Body of pancreas (tissue), 4 donors: Measurements from ENCODE around the gene EYS. TPM values are rescaled to one million over a fixed set of nuclear protein-coding genes. Genes with fewer than 3 reads are reported as not detected.
A peak's percentile ranks its signal among the peaks of the same experiment; 100 is the strongest.

Experiments used
- ATAC-seq: fragments of 150-250 bp; one replicate; pipeline ENCODE4 v1.9.1; 2016
- DNase-seq, 4 donors: peaks; one replicate each; pipeline ENCODE4 v3.0.0-alpha.2; 2019
- H3K27ac ChIP-seq, 4 donors: fragments of 200-600 bp; sonication (generic); 1 replicate in 3 of 4; 2 replicates in 1 of 4; pipeline versions ENCODE4 v1.5.1 to v1.6.1; 2016 to 2019; ENCODE audit warnings: mild to moderate bottlenecking in 1 of 4, mixed read lengths in 1 of 4, moderate library complexity in 1 of 4
- H3K27me3 ChIP-seq, 2 donors: fragments of 200-600 bp; sonication (generic); one replicate each; pipeline ENCODE4 v1.6.0; 2016; ENCODE audit warnings: mild to moderate bottlenecking in 1 of 2
- H3K36me3 ChIP-seq, 2 donors: fragments of 200-600 bp; sonication (generic); replicated peaks in 1 of 2; 2 replicates each; pipeline ENCODE4 v1.5.1; 2016; ENCODE audit warnings: low read depth in 2 of 2; ENCODE audit not compliant: insufficient read depth in 1 of 2
- H3K4me1 ChIP-seq: fragments of 200-600 bp; sonication (generic); one replicate; pipeline ENCODE4 v1.6.0; 2016
- H3K4me3 ChIP-seq, 2 donors: fragments of 200-600 bp; sonication (generic); 1 replicate in 1 of 2; 2 replicates in 1 of 2; pipeline ENCODE4 v1.5.1; 2016 to 2019
- H3K9me3 ChIP-seq, 3 donors: fragments of 200-600 bp; sonication (generic); 1 replicate in 2 of 3; 2 replicates in 1 of 3; pipeline ENCODE4 v1.5.1; 2016
- POLR2A ChIP-seq, 3 donors: fragments of 450-650 bp; IDR thresholded peaks; one replicate each; pipeline ENCODE4 v1.6.1; 2016; ENCODE audit warnings: antibody characterized with exemption in 3 of 3, mild to moderate bottlenecking in 2 of 3
- WGBS, 2 donors: methylation state at CpG; one replicate each; pipeline ENCODE4 v1.1.5; 2017; 5-methylcytosine and 5-hydroxymethylcytosine counted together
- intact Hi-C: fragments of 100-400 bp; cut with DNase I; formaldehyde crosslinking; loops from one replicate; pipeline ENCODE4 v1.15.1; 2023
- total RNA-seq, 2 donors: library from RNA; depleted of rRNA; stranded (reverse); fragments of >200 nt; gene quantifications; one replicate each; pipeline ENCODE4 v1.1.0, GENCODE V29; 2016
- TF ChIP-seq, protein P1 (sequence below), 7 experiments: fragments of 450-650 bp in 4 of 7; fragments of 200-600 bp in 3 of 7; sonication (generic) in 3 of 7; IDR thresholded peaks; one replicate each; pipeline ENCODE4 v1.5.1; 2016 to 2019; ENCODE audit warnings: antibody characterized with exemption in 7 of 7

EYS gene
- total RNA-seq, 2 donors from 2014 or later = 0.26 TPM; not detected in 1

DNA sequence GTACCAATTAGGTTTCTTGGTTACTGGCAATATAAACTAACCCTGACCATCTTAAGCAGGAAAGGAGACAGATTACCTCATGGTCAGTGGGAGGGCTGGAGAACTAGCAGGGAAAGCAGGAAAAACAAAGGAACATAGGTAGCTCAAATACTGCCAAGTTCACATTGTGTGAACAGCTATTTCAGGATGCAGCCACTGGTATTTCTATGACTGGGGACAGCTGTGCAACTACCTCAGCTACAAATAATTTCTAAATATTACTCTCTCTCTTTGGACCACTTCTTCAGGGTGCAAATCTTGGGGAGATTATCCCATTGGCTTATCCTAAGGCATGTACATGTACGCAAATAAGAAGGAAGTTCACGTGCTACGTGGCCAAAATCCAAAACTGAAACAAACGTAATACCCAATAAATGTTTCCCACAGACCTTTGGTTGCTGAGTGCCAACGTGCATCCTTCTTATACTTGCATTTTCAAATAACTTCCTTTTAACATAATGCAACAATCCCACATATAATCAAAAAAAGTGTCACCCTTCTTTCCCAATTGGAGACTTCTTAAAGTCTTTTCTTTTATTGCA, 1890.5 kb downstream of the EYS start:
- Histone ChIP-seq H3K36me3 (no peaks in the 10 kb centered on the region), H3K27me3 (no peaks in the 10 kb centered on the region), H3K4me1 (no peaks in the 10 kb centered on the region), H3K4me3 (no peak overlapping the region), H3K27ac (no peak overlapping the region), H3K9me3 (no peaks in the 10 kb centered on the region)
- DNase-seq (no peak), ATAC-seq (no peak)
- intact Hi-C loops = no loop called here
- 39 to 43% methylated on average over 5 of the region's 5 CpGs for WGBS, 2 donors
- no peak for TF ChIP-seq POLR2A (IDR thresholded peaks at IDR 0.05)
- TF ChIP-seq, protein P1, sequence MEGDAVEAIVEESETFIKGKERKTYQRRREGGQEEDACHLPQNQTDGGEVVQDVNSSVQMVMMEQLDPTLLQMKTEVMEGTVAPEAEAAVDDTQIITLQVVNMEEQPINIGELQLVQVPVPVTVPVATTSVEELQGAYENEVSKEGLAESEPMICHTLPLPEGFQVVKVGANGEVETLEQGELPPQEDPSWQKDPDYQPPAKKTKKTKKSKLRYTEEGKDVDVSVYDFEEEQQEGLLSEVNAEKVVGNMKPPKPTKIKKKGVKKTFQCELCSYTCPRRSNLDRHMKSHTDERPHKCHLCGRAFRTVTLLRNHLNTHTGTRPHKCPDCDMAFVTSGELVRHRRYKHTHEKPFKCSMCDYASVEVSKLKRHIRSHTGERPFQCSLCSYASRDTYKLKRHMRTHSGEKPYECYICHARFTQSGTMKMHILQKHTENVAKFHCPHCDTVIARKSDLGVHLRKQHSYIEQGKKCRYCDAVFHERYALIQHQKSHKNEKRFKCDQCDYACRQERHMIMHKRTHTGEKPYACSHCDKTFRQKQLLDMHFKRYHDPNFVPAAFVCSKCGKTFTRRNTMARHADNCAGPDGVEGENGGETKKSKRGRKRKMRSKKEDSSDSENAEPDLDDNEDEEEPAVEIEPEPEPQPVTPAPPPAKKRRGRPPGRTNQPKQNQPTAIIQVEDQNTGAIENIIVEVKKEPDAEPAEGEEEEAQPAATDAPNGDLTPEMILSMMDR (IDR thresholded peaks at IDR 0.05) = no peak

DNA sequence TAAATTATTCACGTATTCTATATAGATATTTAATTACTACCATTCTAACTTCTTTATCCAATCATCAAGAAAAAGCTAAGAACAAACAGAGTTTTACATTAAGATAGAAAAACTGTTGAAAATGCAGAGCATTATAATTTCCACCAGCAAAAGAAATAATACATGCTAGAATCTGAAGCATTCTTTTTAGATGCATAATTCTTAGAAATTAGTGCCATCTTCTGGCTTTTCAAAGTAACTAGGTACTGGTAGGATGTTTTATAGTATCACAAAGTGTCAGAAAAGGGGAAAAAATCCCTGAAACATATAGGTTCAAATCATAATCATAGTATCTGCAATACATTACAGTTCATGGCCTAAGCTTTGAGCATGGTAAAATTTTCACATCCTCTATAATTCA, 1892.6 kb downstream of the EYS start:
- DNase-seq (no peak), ATAC-seq (no peak)
- intact Hi-C loops = no loop called here
- Histone ChIP-seq H3K9me3 (no peaks in the 10 kb centered on the region), H3K27ac (no peak overlapping the region), H3K36me3 (no peaks in the 10 kb centered on the region), H3K4me1 (no peaks in the 10 kb centered on the region), H3K4me3 (no peak overlapping the region), H3K27me3 (no peaks in the 10 kb centered on the region)
- no peak for TF ChIP-seq POLR2A (IDR thresholded peaks at IDR 0.05)
- TF ChIP-seq, protein P1 (IDR thresholded peaks at IDR 0.05) = no peak
- 75 to 88% methylated on average over 1 of the region's 1 CpG for WGBS, 2 donors

DNA sequence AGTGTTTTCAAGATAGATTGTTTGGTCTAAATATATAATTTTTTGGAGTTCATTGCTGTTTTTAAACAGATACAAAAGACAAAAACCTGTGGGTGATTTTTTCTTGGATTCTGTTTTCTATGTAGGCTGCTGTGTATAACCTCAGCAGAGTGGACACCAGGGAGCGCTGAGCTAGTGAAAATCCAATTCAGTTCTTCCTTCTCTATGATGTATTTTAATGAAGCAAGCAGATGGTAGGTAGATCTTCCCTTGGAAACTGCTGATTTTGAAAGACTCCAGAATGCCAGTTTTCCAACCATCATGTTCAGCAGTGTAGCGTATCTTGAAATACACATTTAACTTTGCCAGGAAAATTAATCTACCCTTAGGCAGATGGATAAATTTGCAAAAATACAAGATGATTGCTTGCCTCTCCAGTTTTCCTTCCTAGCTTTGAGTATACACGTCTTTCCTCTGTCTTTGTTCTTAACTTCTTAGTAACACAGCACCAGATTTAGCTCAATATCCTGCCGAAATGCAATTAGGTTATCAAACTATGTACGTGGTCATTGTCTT, 1893.4 kb downstream of the EYS start:
- TF ChIP-seq, protein P1 (IDR thresholded peaks at IDR 0.05) = no peak
- no peak for TF ChIP-seq POLR2A (IDR thresholded peaks at IDR 0.05)
- Histone ChIP-seq H3K36me3 (no peaks in the 10 kb centered on the region), H3K27me3 (no peaks in the 10 kb centered on the region), H3K27ac (no peak overlapping the region), H3K4me1 (no peaks in the 10 kb centered on the region), H3K9me3 (no peaks in the 10 kb centered on the region), H3K4me3 (no peak overlapping the region)
- DNase-seq = no peak
- no peak for ATAC-seq
- intact Hi-C loops = no loop called here
- 72 to 74% methylated on average over 5 of the region's 5 CpGs for WGBS, 2 donors

DNA sequence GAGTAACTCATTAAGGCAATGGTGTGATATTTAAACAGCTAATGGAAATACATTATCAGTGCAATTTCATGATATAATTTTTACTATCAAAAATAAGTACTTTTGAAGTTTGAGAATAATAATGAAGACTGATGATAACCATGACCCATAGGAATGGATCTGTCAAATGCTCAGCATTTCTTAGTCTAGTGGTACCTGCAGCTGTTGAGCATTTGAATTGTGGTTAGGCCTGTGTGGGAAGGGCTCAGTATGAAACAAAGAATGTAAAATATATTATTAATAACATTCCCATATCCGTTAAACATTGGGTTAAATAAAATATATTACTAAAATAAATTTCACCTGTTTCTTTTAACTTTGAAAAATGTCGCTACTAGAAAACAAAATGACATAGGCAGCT, 1898.5 kb downstream of the EYS start:
- Histone ChIP-seq H3K9me3 (no peaks in the 10 kb centered on the region), H3K27ac (no peak overlapping the region), H3K27me3 (no peaks in the 10 kb centered on the region), H3K36me3 (no peaks in the 10 kb centered on the region), H3K4me1 (peaks cover 29% of the 10 kb centered on the region), H3K4me3 (no peak overlapping the region)
- DNase-seq (no peak), ATAC-seq (no peak)
- 46 to 74% methylated on average over 2 of the region's 2 CpGs for WGBS, 2 donors
- intact Hi-C loops = no loop called here
- no peak for TF ChIP-seq POLR2A (IDR thresholded peaks at IDR 0.05)

DNA sequence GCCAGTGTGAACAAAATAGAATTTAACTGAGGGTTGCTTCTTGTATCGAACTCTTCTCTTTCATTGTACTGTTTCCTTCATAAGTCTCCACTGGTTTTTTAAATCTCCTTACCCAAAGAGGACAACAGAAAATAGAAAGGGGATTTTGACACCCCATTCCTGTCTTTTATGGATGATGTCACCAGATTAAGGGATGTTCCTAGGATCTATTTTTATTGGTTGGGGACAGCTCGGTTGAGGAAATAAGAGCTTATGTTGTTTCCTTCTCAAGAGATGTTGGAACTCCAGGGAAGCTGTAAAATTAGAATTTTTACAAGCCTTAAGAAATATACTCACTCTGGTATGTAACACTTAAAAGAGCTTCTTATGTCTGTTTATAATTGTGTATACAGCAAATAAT, 1900.0 kb downstream of the EYS start:
- H3K36me3 ChIP-seq = no peaks in the 10 kb centered on the region
- TF ChIP-seq, protein P1 (IDR thresholded peaks at IDR 0.05) = no peak
- TF ChIP-seq POLR2A (IDR thresholded peaks at IDR 0.05) = no peak
- DNase-seq (no peak), ATAC-seq (no peak)
- 73 to 90% methylated on average over 2 of the region's 2 CpGs for WGBS, 2 donors
- no peak overlapping the region for H3K4me3 ChIP-seq
- no peaks in the 10 kb centered on the region for H3K9me3 ChIP-seq
- H3K4me1 ChIP-seq = peaks cover 29% of the 10 kb centered on the region
- peak overlapping the region; percentile 70 to 83 (median 78) for H3K27ac ChIP-seq
- H3K27me3 ChIP-seq = no peaks in the 10 kb centered on the region
- intact Hi-C loops = no loop called here
